BE2C (cell line): Measurements from ENCODE around the gene P4HA2.
"Not testable (repeated sequence)": the region's sequence is repeated elsewhere in the genome, so short reads cannot be mapped to it uniquely, and the experiment has no call there.

Experiments used
- DNase-seq: peaks from one replicate; pipeline ENCODE4 v3.0.0-alpha.2; 2020
- H3K27me3 ChIP-seq: fragments of 250-450 bp; sonication (Bioruptor Pico); 2 replicates; pipeline ENCODE4 v1.5.1; 2020; ENCODE audit warnings: mild to moderate bottlenecking
- H3K36me3 ChIP-seq: fragments of 250-450 bp; sonication (Bioruptor Pico); 2 replicates; pipeline ENCODE4 v1.5.1; 2020; ENCODE audit warnings: mild to moderate bottlenecking
- H3K4me1 ChIP-seq: fragments of 250-450 bp; sonication (Bioruptor Pico); 2 replicates; pipeline ENCODE4 v1.5.1; 2020
- H3K4me3 ChIP-seq: 2 replicates; pipeline ENCODE4 v1.5.1; 2011; ENCODE audit warnings: low read depth, low read length
- H3K9me3 ChIP-seq: fragments of 250-450 bp; sonication (Bioruptor Pico); 2 replicates; pipeline ENCODE4 v1.5.1; 2020
- TF ChIP-seq, protein P1 (sequence below): IDR thresholded peaks from 2 replicates; pipeline ENCODE4 v1.5.1; 2012; ENCODE audit warnings: mild to moderate bottlenecking, low read depth, low read length

The P4HA2 gene

DNA sequence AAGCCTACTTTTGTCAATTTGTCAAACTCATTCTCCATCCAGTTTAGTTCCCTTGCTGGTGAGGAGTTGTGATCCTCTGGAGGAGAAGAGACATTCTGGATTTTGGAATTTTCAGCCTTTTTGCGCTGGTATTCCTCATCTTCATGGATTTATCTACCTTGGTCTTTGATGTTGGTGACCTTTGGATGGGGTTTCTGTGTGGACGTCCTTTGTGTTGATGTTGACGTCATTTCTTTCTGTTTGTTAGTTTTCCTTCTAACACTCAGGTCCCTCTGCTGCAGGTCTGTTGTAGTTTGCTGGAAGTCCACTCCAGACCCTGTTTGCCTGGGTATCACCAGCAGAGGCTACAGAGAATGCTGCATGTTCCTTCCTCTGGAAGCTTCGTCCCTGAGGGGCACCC lies 71.2 kb downstream of the P4HA2 start:
- TF ChIP-seq, protein P1, sequence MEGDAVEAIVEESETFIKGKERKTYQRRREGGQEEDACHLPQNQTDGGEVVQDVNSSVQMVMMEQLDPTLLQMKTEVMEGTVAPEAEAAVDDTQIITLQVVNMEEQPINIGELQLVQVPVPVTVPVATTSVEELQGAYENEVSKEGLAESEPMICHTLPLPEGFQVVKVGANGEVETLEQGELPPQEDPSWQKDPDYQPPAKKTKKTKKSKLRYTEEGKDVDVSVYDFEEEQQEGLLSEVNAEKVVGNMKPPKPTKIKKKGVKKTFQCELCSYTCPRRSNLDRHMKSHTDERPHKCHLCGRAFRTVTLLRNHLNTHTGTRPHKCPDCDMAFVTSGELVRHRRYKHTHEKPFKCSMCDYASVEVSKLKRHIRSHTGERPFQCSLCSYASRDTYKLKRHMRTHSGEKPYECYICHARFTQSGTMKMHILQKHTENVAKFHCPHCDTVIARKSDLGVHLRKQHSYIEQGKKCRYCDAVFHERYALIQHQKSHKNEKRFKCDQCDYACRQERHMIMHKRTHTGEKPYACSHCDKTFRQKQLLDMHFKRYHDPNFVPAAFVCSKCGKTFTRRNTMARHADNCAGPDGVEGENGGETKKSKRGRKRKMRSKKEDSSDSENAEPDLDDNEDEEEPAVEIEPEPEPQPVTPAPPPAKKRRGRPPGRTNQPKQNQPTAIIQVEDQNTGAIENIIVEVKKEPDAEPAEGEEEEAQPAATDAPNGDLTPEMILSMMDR, result no peak
- DNase-seq, result no peak
- H3K27me3 ChIP-seq, result no peaks in the 10 kb centered on the region; the same call in 1 of the 2 replicates

DNA sequence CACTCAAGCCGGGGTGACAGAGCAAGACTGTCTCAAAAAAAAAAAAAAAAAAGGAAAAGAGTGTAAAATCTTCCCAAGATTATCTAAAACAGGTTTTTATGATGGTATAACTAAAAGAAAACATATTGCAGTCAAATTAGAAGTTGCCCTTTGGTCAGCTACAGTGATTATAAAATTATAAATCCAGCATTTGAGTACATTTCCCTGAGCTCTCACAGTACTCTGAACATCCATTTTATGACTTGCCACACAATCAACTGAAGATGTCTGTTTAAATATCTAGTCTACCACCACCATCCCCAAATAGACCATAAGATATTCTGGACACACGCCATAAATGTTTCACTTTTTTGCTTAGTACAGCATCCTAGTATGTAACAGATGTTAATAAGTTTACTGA lies 77.1 kb downstream of the P4HA2 start:
- DNase-seq, result no peak
- no peaks in the 10 kb centered on the region for H3K9me3 ChIP-seq
- TF ChIP-seq, protein P1, result no peak
- H3K4me1 ChIP-seq, result no peaks in the 10 kb centered on the region
- no peaks in the 10 kb centered on the region for H3K27me3 ChIP-seq
- no peak overlapping the region for H3K4me3 ChIP-seq
- no peaks in the 10 kb centered on the region for H3K36me3 ChIP-seq

More for the DNA sequence above, 71.2 kb downstream of the P4HA2 start:
- no peaks in the 10 kb centered on the region for H3K4me1 ChIP-seq
- H3K9me3 ChIP-seq, result no peaks in the 10 kb centered on the region
- H3K36me3 ChIP-seq, result no peaks in the 10 kb centered on the region
- no peak overlapping the region for H3K4me3 ChIP-seq

DNA sequence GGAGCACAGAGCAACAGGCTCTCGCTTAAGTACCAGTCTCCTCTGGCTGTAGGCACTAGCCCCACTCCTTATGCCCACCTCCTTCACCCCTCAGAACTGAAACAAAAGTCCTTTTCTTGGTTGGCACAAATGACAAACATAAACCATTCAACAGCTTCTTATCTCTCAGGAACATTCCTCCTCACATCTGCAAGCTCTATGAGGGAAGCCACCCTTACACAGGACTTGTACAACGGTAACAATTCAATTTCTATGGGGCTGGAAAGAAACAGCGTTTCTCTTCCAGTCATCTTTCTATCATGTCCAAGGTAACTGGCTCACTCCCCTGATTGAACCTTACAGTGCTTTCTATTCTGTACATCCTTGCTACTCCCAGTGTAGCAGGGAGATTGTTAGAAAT lies 80.0 kb downstream of the P4HA2 start:
- TF ChIP-seq, protein P1, result no peak
- no peaks in the 10 kb centered on the region for H3K36me3 ChIP-seq
- no peaks in the 10 kb centered on the region for H3K9me3 ChIP-seq
- no peaks in the 10 kb centered on the region for H3K27me3 ChIP-seq
- no peaks in the 10 kb centered on the region for H3K4me1 ChIP-seq
- no peak overlapping the region for H3K4me3 ChIP-seq
- no peak for DNase-seq

DNA sequence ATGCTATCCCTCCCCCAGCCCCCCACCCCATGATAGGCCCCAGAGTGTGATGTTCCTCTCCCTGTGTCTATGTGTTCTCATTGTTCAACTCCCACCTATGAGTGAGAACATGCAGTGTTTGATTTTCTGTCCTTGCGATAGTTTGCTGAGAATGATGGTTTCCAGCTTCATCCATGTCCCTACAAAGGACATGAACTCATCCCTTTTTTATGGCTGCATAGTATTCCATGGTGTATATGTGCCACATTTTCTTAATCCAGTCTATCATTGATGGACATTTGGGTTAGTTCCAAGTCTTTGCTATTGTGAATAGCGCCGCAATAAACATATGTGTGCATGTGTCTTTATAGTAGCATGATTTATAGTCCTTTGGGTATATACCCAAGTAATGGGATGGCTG lies 82.3 kb downstream of the P4HA2 start:
- H3K9me3 ChIP-seq, DNase-seq, H3K27me3 ChIP-seq, H3K4me1 ChIP-seq, H3K36me3 ChIP-seq, H3K4me3 ChIP-seq: not testable (repeated sequence)

DNA sequence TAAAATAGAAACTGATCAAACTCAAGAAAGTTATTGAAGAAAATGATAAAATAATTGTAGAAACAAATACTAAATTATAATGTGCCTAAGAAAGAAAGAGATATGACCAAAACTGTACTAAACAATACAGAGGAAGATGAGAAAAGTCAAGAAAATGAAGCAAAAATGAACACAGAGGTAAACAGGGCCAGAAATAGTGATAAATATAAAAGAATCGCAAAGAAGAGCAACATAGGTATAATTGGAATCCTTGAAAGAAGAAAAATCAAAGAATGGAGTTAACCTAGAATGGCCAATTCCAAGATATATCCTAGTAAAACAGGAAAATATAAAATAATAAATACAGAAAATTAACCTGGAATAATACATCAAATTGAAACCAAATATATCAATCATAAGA lies 84.5 kb downstream of the P4HA2 start:
- Histone ChIP-seq H3K27me3 (peaks cover 5% of the 10 kb centered on the region; the same call in 1 of the 2 replicates), H3K4me3 (no peak overlapping the region), H3K36me3 (no peaks in the 10 kb centered on the region), H3K4me1 (no peaks in the 10 kb centered on the region), H3K9me3 (peaks cover 2% of the 10 kb centered on the region; the same call in 1 of the 2 replicates)
- no peak for DNase-seq
- TF ChIP-seq, protein P1, result no peak

DNA sequence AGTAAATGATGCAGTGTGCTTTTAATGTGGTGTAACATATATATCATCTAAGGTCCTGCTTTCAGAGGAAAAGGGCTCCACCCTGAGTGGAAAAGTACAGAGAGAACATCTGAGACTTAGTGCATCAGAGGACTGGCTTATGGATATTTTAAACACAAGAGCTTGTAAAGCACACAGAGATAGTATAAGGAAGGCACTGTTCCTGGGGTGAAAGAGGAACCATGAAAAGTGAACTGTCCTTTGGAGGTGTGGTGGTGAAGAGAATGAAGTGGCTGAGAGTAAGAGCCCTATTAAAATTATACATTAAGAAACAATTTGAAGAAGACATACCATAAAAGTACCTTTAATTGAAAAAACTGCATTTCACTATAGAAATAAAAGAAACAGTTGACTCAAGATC lies 85.2 kb downstream of the P4HA2 start:
- TF ChIP-seq, protein P1, result no peak
- H3K27me3 ChIP-seq, result peaks cover 5% of the 10 kb centered on the region; the same call in 1 of the 2 replicates
- no peaks in the 10 kb centered on the region for H3K36me3 ChIP-seq

More for the DNA sequence above, 85.2 kb downstream of the P4HA2 start:
- no peak overlapping the region for H3K4me3 ChIP-seq
- no peak for DNase-seq
- H3K4me1 ChIP-seq, result no peaks in the 10 kb centered on the region
- peaks cover 3% of the 10 kb centered on the region; the same call in 1 of the 2 replicates for H3K9me3 ChIP-seq
